A549 treated with CpdA at 1 μM for 4 hours (cell line): ENCODE data around the gene RILPL1. TPM values are rescaled to one million over a fixed set of nuclear protein-coding genes. Genes with fewer than 3 reads are reported as not detected.

ENCODE experiments used
- total RNA-seq: library from RNA; stranded (reverse); fragments of 200-300 nt; extraction: Qiagen RNA extraction; gene quantifications from 5 replicates; pipeline ENCODE4 v1.2.3, GENCODE V29; 2022; ENCODE audit warnings: low read depth

RILPL1 gene, protein sequence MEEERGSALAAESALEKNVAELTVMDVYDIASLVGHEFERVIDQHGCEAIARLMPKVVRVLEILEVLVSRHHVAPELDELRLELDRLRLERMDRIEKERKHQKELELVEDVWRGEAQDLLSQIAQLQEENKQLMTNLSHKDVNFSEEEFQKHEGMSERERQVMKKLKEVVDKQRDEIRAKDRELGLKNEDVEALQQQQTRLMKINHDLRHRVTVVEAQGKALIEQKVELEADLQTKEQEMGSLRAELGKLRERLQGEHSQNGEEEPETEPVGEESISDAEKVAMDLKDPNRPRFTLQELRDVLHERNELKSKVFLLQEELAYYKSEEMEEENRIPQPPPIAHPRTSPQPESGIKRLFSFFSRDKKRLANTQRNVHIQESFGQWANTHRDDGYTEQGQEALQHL
- 8.3 to 14.6 TPM (median 12.2 TPM) in 5 replicates for total RNA-seq

DNA sequence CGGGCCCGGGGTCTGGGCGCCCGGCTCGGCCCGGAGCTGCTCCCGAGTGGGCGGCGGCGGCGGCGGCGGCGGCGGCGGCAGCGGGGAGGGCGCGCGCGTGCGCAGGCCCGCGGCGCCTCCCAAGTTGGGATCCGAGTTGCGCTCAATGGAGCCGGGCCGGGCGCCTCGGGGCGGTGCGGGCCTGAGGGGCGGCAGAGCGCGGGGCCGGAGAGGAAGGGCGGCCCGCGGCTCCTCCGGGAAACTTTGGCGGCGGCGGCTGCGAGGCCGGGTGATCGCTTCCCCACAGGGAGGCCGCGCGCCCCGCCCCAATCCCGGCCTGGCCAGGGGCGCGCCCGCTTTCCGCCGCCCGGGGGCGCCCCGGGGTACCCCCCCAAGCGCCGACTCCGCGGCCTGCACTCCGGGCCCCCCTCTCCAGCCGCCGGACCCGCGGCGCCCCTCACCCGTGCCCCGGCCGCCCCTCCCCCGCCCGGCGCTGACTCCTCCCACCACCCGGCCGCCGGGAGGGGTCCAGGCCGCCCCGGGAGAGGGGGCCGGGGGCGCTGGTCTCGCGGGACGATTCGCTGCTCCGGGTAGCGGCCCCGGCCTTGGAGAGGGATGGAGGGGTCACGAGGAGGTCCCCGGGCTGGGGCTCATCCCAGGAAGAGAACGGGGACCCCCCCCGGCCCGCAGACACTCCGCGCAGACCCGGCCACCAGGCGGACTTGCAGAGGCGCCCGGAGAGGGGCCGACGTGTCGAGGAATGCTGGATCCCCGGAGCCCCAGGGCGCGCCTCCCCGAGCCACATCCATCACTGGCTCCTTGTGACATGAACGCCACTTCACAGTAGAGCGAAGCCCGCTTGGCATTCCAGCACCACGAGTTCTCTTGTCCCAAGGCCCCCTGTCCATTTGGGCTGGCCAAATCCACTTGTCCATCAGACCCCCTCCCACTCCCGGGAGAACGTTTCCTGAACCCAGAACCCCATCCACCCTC is at the start of gene RILPL1:
TSS of gene RILPL1 (minus strand) at position 48 of the 972 bp plus-strand sequence. CDS start 237 bp downstream, outside the sequence.

GRCh38 chr12:123457980-123458779 is 75.3 kb downstream of the RILPL1 start, which contains the start of gene SNRNP35:
TSS of gene SNRNP35 (plus strand) at chr12:123458139. CDS start at chr12:123465541, 7,402 bp downstream.

GRCh38 chr12:123436017-123436964 is 97.2 kb downstream of the RILPL1 start, which contains the start of gene RILPL2:
TSS of gene RILPL2 (minus strand) at chr12:123436684. CDS start at chr12:123436420, 264 bp downstream.

Other genes starting within 250 kb of the RILPL1 start
- 20.5 to 29.8 TPM (median 25.6 TPM) in 5 replicates for gene SBNO1, start 168.9 kb downstream of the RILPL1 start, total RNA-seq
- 47.8 to 58.0 TPM (median 51.4 TPM) in 5 replicates for gene KMT5A, start 149.6 kb downstream of the RILPL1 start, total RNA-seq
- 1.5 to 1.7 TPM (median 1.7 TPM) in 5 replicates for gene RILPL2, start 97.0 kb downstream of the RILPL1 start, total RNA-seq
- gene SNRNP35, start 75.6 kb downstream of the RILPL1 start, total RNA-seq, result 16.9 to 20.6 TPM (median 19.1 TPM) in 5 replicates
- gene TMED2, start 50.8 kb upstream of the RILPL1 start, total RNA-seq, result 179 to 207 TPM (median 187 TPM) in 5 replicates
- gene DDX55, start 68.4 kb upstream of the RILPL1 start, total RNA-seq, result 32.6 to 35.8 TPM (median 33.5 TPM) in 5 replicates
- gene EIF2B1, start 100.0 kb upstream of the RILPL1 start, total RNA-seq, result 33.1 to 38.5 TPM (median 35.9 TPM) in 5 replicates
- gene GTF2H3, start 100.1 kb upstream of the RILPL1 start, total RNA-seq, result 22.6 to 45.8 TPM (median 26.8 TPM) in 5 replicates
- gene TCTN2, start 137.4 kb upstream of the RILPL1 start, total RNA-seq, result 11.4 to 15.1 TPM (median 12.8 TPM) in 5 replicates
- 17.2 to 25.2 TPM (median 23.9 TPM) in 5 replicates for gene ATP6V0A2, start 178.6 kb upstream of the RILPL1 start, total RNA-seq
- gene DNAH10, start 228.6 kb upstream of the RILPL1 start, total RNA-seq, result 0.15 to 0.36 TPM (median 0.19 TPM) in 5 replicates